ENCODE results near the gene EXOC3. TPM values are rescaled to one million over a fixed set of nuclear protein-coding genes. Genes with fewer than 3 reads are reported as not detected.

Gene EXOC3
- total RNA-seq, 2 experiments from 2014 or later: 41.6 to 41.7 TPM

DNA sequence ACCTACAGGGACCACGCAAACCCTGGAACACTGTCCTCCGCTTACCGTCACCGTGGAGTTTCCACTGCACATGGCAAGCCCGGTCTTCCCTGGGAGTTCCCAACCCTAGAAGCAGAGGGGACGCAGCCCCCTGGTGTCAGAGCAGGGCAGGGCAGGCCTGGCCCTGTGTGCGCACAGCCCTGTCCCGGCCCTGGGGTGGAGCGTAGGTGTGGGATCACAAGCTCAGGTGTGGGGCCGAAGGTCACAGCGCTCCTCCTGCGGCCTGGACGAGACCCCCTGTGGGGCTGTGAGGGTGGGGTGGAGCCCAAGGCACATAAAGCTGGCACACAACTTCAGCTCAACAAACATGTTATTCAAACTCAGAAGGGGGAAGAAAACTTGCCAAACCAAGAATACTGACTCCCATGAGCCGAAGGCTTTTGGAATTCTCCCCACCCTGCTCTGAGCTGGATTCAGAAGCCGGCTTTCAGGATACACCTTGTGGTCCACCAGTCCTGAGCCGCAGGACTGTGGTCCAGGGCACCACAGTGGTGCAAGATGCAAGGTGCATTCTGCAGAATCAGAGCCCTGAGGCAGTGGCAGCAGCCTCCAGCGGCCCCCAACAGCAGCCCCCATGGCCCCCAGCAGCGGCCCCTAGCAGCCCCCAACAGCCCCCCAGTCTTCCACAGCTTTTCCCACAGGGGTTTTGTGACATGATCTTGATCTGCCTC is 11.8 kb upstream of the EXOC3 start:
- Mint-ChIP-seq H3K27me3 (ENCODE audit: low read depth) (no peaks in the 10 kb centered on the region), H3K9me3 (no peaks in the 10 kb centered on the region), H3K4me3 (no peak overlapping the region), H3K36me3 (ENCODE audit: low read depth) (no peaks in the 10 kb centered on the region), H3K27ac (no peak overlapping the region), H3K4me1 (ENCODE audit: low read depth) (no peaks in the 10 kb centered on the region)
- intact Hi-C loops (cut with micrococcal nuclease): loop anchor here (1.0 kb wide), 2 partner anchors 114 to 243 kb away; no protein-coding TSS in a partner anchor
- CTCF ChIA-PET: interaction anchor here (0.6 to 1.1 kb wide), 4 partner anchors 50 to 309 kb away, joined by 3 to 10 read pairs (median 4); no protein-coding TSS in a partner anchor
- DNase-seq: peak; percentile 60

DNA sequence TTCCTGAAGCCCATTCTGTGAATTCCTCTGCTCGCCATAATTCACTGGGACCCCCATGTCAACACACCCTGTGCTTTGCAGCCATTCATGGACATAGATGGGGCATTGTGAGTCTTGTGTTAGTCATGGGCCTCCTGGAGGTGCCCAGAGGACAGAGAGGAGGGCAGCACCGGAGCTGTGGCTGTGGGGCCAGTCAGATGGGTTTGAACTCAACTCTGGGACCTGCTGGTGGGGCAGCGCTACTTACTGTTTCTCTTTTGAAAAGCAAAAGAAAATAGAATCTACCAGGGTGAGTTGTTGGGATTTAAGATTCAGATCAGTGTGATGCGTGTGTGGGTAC is 11.3 kb upstream of the EXOC3 start:
- intact Hi-C loops (cut with micrococcal nuclease): loop anchor here (1.0 kb wide), 2 partner anchors 114 to 243 kb away; no protein-coding TSS in a partner anchor
- Mint-ChIP-seq H3K9me3 (no peaks in the 10 kb centered on the region), H3K27me3 (ENCODE audit: low read depth) (no peaks in the 10 kb centered on the region), H3K27ac (no peak overlapping the region), H3K36me3 (ENCODE audit: low read depth) (no peaks in the 10 kb centered on the region), H3K4me1 (ENCODE audit: low read depth) (no peaks in the 10 kb centered on the region), H3K4me3 (no peak overlapping the region)
- CTCF ChIA-PET: interaction anchor here (0.6 to 1.1 kb wide), 4 partner anchors 50 to 309 kb away, joined by 3 to 10 read pairs (median 4); no protein-coding TSS in a partner anchor
- DNase-seq: no peak

DNA sequence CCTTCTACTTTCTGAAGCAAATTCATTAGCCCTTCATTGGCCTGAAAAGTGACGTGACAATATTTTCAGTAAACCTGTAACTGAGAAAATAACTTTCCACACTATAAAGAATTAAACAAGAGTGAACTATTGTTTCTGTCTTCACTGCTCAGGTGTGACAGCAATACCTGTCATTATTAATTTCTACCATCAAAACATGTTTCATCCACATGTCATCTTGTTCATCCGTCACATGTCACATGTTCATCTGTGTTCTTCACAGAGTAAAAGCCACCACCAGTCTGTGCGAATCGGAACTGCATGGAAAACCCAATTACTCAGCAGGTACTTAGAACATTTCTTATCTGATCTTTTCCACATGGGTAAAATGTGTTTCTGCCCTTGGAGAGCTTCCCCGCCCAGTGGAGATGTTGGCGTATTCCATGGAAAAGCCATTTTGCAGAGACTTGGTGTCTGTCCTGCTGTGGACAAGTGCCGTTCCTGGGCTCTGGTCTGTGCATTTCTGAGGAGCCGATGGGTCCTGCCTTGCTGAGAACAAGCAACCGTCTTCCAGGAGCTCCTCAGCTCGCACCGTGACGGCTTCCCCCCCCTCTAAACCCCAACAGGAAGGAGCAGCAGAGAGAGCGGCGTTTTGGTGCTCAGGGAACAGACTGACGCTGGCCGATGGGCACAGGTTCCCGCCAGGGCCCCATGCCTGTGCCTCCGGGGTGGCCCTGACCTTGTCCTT is 10.6 kb upstream of the EXOC3 start:
- no peak for DNase-seq
- CTCF ChIA-PET: no interaction called here
- Mint-ChIP-seq H3K4me3 (no peak overlapping the region), H3K36me3 (ENCODE audit: low read depth) (no peaks in the 10 kb centered on the region), H3K27ac (no peak overlapping the region), H3K4me1 (ENCODE audit: low read depth) (no peaks in the 10 kb centered on the region), H3K9me3 (no peaks in the 10 kb centered on the region), H3K27me3 (ENCODE audit: low read depth) (no peaks in the 10 kb centered on the region)
- intact Hi-C loops (cut with micrococcal nuclease): no loop called here

DNA sequence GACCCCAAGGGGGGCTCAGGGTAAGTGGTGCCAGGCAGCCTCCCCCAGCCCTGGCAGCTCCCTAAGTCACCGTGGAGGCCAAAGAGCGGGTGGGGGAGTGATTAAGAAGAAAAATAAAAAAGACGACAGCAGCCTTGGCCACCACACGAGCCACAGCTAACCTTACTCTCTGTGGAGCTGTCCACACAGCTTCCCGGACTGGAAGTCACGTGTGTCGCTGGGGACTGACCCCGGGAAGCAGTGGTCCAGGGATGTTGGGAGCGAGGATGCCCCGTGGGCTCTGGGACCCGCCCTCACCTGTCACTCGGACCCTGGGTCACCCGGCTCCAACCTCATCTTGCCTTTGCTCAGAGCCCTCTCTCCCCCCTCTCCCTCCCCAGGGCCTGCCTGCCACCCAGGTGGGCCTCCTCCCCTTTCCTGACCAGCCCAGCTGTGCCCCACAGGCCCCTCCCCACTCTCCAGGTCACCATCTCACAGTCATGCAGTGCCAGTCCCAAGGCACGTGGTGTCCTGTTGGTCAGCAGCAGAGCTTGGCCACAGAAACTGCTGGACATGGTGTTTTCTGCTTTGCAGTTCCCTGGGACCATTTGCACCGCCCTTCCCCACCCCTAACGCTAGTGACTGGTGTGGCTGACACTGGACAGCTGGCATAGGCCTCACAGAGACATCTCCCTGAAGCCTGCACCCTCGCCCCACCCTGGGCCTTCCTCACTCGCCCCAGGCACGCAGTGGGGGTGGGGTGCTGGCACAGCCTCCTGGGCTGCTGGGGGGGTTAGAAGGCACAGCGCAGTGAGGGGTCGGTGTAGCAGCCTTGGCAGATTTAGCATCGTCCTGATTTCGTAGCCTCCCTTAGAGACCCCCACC is 9.8 kb upstream of the EXOC3 start:
- H3K27me3 Mint-ChIP-seq (ENCODE audit: low read depth): no peaks in the 10 kb centered on the region
- no peak overlapping the region for H3K4me3 Mint-ChIP-seq
- CTCF ChIA-PET: no interaction called here
- H3K36me3 Mint-ChIP-seq (ENCODE audit: low read depth): no peaks in the 10 kb centered on the region
- no peaks in the 10 kb centered on the region for H3K9me3 Mint-ChIP-seq
- intact Hi-C loops (cut with micrococcal nuclease): no loop called here
- no peaks in the 10 kb centered on the region for H3K4me1 Mint-ChIP-seq (ENCODE audit: low read depth)
- H3K27ac Mint-ChIP-seq: no peak overlapping the region
- no peak for DNase-seq

DNA sequence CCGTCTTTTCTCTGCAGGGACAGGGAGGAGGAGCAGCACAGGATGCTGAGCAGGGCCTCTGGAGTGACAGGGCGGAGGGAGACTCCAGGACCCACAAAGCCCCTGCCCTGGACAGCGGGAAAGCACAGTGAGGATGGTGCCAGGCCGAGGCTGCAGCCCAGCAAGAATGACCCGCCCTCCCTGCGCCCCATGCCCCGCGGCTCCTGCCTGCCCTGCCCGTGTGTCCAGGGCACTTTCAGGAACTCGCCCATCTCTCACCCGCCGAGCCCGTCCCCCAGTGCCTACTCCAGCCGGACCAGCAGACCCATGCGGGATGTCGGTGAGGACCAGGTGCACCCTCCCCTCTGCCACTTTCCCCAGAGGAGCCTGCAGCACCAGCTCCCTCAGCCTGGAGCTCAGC is 9.1 kb upstream of the EXOC3 start:
- H3K36me3 Mint-ChIP-seq (ENCODE audit: low read depth): no peaks in the 10 kb centered on the region
- DNase-seq: no peak
- no peak overlapping the region for H3K27ac Mint-ChIP-seq

DNA sequence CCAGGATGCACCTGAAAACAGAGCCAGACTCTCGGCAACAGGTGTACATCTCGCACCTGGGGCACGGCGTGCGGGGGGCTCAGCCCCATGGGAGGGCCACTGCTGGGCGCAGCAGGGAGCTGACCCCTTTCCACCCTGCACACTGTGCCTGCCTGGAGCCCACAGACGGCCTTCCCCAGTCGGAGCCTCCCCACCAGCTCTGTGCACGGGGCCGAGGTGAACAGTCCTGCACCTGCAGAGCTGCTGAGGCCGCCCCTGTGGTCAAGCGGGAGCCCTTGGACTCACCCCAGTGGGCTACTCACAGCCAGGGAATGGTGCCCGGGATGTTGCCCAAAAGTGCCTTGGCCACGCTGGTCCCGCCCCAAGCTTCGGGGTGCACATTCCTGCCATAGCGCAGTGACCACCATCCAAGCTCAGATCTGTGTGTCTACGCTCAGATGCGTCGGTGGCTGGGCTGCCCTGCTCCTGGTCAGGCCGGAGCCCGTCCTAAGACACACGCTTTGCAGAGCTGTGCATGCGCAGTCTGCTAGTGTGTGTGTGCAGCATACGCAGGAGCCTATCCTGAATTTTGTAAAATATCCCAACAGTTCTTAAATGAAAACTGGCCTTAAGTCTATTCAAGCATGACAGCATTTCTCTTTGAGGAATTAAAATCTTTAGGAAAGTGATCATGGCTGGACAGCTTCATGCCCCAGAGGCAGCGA is 8.4 kb upstream of the EXOC3 start:
- H3K27me3 Mint-ChIP-seq (ENCODE audit: low read depth): no peaks in the 10 kb centered on the region
- H3K36me3 Mint-ChIP-seq (ENCODE audit: low read depth): no peaks in the 10 kb centered on the region
- intact Hi-C loops (cut with micrococcal nuclease): no loop called here
- CTCF ChIA-PET: no interaction called here
- DNase-seq: no peak
- no peaks in the 10 kb centered on the region for H3K9me3 Mint-ChIP-seq
- no peaks in the 10 kb centered on the region for H3K4me1 Mint-ChIP-seq (ENCODE audit: low read depth)
- no peak overlapping the region for H3K4me3 Mint-ChIP-seq
- H3K27ac Mint-ChIP-seq: no peak overlapping the region

More for the DNA sequence above, 9.1 kb upstream of the EXOC3 start:
- H3K9me3 Mint-ChIP-seq: no peaks in the 10 kb centered on the region
- no peak overlapping the region for H3K4me3 Mint-ChIP-seq
- intact Hi-C loops (cut with micrococcal nuclease): no loop called here
- no peaks in the 10 kb centered on the region for H3K4me1 Mint-ChIP-seq (ENCODE audit: low read depth)
- CTCF ChIA-PET: no interaction called here
- H3K27me3 Mint-ChIP-seq (ENCODE audit: low read depth): no peaks in the 10 kb centered on the region

DNA sequence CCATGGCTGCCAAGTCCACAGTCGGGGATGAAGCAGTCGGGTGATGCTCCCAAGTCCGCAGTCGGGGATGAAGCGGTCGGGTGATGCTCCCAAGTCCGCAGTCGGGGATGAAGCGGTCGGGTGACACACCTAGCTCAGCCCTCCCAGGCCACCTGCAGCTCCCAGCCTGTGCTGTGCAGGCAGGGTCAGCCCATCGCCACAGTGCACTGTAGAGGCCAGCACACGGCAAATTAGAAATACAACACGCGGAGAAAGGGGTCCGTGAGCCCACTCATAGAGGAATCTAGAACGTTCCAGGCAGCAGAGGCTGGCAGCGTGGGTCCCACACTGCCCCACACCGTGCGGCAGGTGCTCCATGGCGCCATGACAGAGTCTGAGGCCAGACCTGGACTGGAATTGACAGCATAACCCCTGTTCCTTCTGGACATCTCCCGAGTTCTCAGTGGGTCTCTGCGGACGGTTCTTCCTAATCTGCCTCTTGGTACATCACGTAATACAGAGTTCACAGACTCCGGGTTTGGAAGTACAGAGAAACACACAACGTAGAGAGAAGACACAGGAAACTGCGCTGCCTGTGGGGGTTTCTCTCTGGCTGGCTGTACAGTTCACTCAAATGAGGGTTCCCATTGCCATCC is 7.7 kb upstream of the EXOC3 start:
- intact Hi-C loops (cut with micrococcal nuclease): no loop called here
- Mint-ChIP-seq H3K36me3 (ENCODE audit: low read depth) (no peaks in the 10 kb centered on the region), H3K27ac (no peak overlapping the region), H3K9me3 (no peaks in the 10 kb centered on the region), H3K4me1 (ENCODE audit: low read depth) (no peaks in the 10 kb centered on the region), H3K4me3 (no peak overlapping the region), H3K27me3 (ENCODE audit: low read depth) (no peaks in the 10 kb centered on the region)
- CTCF ChIA-PET: no interaction called here
- DNase-seq: no peak

DNA sequence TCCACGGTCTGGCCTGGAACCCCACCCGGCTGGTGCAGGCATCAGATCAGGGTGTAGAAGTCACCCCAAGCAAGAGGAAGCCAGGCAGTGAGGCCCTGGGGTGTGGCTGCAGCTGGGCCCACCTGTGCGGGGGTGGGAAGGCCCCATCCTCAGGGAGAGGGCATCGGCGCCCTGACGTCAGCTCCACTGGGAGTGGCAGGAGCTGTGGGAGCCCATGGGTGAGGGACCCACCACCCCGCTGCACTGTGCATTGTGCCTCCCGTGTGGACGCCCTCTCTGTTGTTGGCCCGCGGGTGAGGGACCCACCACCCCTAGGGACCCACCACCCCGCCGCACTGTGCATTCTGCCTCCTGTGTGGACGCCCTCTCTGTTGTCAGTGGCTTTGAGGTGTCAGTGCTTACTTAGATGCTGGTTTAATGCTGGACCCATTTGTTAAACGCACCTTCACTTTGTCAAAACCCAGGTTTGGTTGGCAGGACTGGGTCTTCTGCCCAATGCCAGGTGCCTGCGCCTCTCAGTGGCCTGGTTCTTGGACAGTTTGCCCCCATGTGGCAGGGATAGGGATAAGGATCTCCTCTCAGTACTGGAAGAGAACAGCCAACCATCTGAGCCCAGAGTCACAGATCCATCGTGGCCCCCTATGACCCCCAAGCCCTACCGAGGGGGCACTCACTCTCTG is 6.9 kb upstream of the EXOC3 start:
- intact Hi-C loops (cut with micrococcal nuclease): no loop called here
- no peaks in the 10 kb centered on the region for H3K36me3 Mint-ChIP-seq (ENCODE audit: low read depth)
- no peak for DNase-seq

DNA sequence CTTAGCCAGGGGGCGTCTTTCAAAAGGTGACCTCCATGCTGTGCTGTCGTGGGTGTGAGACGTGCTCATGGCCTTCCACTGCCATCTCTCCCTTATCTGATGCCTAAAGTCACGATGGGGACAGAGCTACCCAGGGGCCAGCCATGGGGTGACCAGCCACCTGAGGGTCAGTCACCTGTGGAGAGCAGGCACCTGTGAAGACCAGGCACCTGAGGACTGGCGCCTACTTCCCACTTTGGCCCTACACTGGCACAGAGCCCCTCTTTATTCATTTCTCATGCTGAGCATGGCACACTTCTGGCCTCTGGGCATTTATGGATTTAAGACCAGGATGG is 6.4 kb upstream of the EXOC3 start:
- CTCF ChIA-PET: interaction anchor here (1.4 kb wide), 1 partner anchor 10 kb away, joined by 9 read pairs; no protein-coding TSS in a partner anchor
- no peak for DNase-seq
- no peaks in the 10 kb centered on the region for H3K36me3 Mint-ChIP-seq (ENCODE audit: low read depth)
- intact Hi-C loops (cut with micrococcal nuclease): no loop called here
- H3K27me3 Mint-ChIP-seq (ENCODE audit: low read depth): no peaks in the 10 kb centered on the region
- no peak overlapping the region for H3K4me3 Mint-ChIP-seq
- peaks cover 1% of the 10 kb centered on the region for H3K4me1 Mint-ChIP-seq (ENCODE audit: low read depth)
- no peak overlapping the region for H3K27ac Mint-ChIP-seq
- no peaks in the 10 kb centered on the region for H3K9me3 Mint-ChIP-seq

More for the DNA sequence above, 6.9 kb upstream of the EXOC3 start:
- H3K27me3 Mint-ChIP-seq (ENCODE audit: low read depth): no peaks in the 10 kb centered on the region
- H3K27ac Mint-ChIP-seq: no peak overlapping the region
- no peak overlapping the region for H3K4me3 Mint-ChIP-seq
- no peaks in the 10 kb centered on the region for H3K4me1 Mint-ChIP-seq (ENCODE audit: low read depth)
- no peaks in the 10 kb centered on the region for H3K9me3 Mint-ChIP-seq
- CTCF ChIA-PET: interaction anchor here (1.4 kb wide), 1 partner anchor 10 kb away, joined by 9 read pairs; no protein-coding TSS in a partner anchor

DNA sequence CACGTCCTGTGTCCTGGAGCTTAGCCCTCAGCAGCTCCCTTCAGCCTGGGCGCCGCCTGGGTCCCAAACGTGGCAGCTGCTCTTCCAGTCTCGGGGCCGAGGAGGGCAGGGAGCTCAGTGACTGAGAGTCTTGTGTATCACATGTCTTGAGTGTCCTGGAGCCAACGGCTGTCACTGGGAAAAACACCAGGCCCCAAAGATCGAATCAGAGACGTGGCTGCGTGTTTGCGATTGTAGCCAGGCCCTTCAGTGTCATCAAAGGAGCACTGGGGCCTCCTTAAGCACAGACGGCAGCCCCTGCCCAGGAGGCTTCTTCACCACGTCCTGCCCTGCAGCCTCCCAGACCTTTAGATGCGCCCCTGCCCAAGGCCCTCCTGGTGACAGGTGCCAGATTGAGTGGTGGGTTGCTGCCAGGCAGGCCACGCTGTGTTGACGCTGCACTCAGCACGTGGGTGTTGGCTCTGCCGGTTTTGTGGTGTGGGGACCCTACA is 5.7 kb upstream of the EXOC3 start:
- H3K9me3 Mint-ChIP-seq: no peaks in the 10 kb centered on the region
- H3K36me3 Mint-ChIP-seq (ENCODE audit: low read depth): no peaks in the 10 kb centered on the region
- CTCF ChIA-PET: interaction anchor here (0.6 to 1.4 kb wide), 2 partner anchors 9 to 30 kb away, joined by 3 to 9 read pairs; no protein-coding TSS in a partner anchor
- no peak overlapping the region for H3K4me3 Mint-ChIP-seq
- no peaks in the 10 kb centered on the region for H3K27me3 Mint-ChIP-seq (ENCODE audit: low read depth)
- intact Hi-C loops (cut with micrococcal nuclease): no loop called here
- H3K27ac Mint-ChIP-seq: no peak overlapping the region
- peaks cover 4% of the 10 kb centered on the region for H3K4me1 Mint-ChIP-seq (ENCODE audit: low read depth)
- DNase-seq: no peak

DNA sequence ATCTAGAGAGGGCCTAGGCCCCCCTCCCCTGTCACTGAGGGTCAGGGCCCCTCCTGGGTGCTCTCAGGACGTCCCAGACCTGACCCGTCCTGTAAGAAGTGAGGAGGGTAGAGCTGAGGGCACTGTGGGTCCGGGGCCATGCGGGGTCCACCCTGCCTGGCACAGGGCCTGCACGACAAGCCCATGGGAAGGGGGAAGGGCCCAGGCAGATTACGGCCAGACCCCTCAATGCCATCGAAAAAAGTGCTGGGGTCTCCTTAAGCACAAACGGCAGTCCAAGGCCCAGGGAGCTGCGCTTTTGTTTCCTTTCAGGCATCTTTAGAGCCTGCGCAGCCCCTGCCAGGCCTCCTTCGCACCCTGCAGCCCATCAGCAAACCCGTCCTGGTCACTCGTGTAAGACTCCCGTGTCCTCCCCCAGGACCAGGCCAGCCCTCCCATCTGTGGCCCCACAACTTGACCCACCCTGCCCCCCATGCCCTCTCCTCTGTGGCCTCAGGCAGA is 4.4 kb upstream of the EXOC3 start:
- Mint-ChIP-seq H3K4me1 (ENCODE audit: low read depth) (peaks cover 8% of the 10 kb centered on the region), H3K27ac (no peak overlapping the region), H3K27me3 (ENCODE audit: low read depth) (no peaks in the 10 kb centered on the region), H3K9me3 (no peaks in the 10 kb centered on the region), H3K4me3 (no peak overlapping the region), H3K36me3 (ENCODE audit: low read depth) (peaks cover 2% of the 10 kb centered on the region)
- peak; percentile 2 for DNase-seq
- intact Hi-C loops (cut with micrococcal nuclease): no loop called here
- CTCF ChIA-PET: no interaction called here

All from activated naive CD4-positive, alpha-beta T cell treated with anti-CD3 and anti-CD28 coated beads for 36 hours (primary cell).